ENCODE measurements around the gene PRTN3. TPM values are rescaled to one million over a fixed set of nuclear protein-coding genes. Genes with fewer than 3 reads are reported as not detected.

Gene PRTN3
- total and polyA plus RNA-seq, 2 of the 4 experiments (the other 2 are of a cell fraction) = not detected

DNA sequence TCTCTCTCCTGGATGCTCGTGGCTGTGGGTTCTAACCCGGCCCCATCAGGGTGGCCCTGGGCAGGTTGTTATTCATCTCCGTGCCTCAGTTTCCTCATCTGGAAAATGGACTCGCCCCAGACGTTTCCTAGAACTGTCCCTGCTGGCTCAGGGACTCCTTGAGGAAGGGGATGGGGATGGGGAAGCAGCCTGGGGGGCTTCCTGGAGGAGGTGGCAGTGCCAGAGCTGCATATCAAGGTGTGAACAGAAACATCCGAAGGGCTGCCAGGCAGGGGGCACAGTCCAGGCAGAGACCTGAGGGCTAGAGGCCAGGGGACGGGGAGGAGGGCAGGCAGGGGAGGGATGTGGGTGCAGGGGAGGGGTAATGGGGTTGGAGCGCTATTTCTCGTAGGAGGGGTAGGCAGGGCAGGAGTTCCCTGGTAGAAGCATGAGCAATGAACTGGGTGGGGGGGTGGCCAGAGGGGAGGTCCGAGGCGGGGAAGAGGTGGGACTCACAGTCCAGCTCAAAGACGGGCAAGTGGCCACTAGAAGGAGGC lies 7.7 kb downstream of the PRTN3 start:
- dilution Hi-C loops (cut with HindIII; ENCODE audit: low sequenced_read_pairs, unreplicated experiment) (no loop called here), intact Hi-C loops (cut with micrococcal nuclease) (no loop called here), in situ Hi-C loops (cut with MboI; ENCODE audit: low sequenced_read_pairs) (no loop called here)
- BruUV-seq (replicated peaks) = no TSS peak
- no peak overlapping the region for H2AFZ ChIP-seq (replicated peaks; ENCODE audit: low read length, poor library complexity)
- no peaks in the 10 kb centered on the region for H3K9me1 ChIP-seq (ENCODE audit: insufficient read depth, low read length)
- DNase-seq = no peak
- H3K18ac ChIP-seq (ENCODE audit: low read depth, low read length) = no peak overlapping the region
- peaks cover 15% of the 10 kb centered on the region for H3K27me3 ChIP-seq (ENCODE audit: control insufficient read depth, insufficient read depth, low read length)
- H3K9ac ChIP-seq (ENCODE audit: low read depth, low read length) = no peak overlapping the region
- H2BK5ac ChIP-seq (ENCODE audit: low read depth, low read length, poor library complexity, severe bottlenecking) = no peak overlapping the region
- TF ChIP-seq CHD1 (IDR thresholded peaks at IDR 0.05; ENCODE audit: low read depth, low read length) (no peak), MAZ (IDR thresholded peaks at IDR 0.05; ENCODE audit: borderline replicate concordance, low read depth, low read length) (no peak), CEBPB (IDR thresholded peaks at IDR 0.05; ENCODE audit: low read depth, low read length) (no peak), FOS (IDR thresholded peaks at IDR 0.05; ENCODE audit: low read depth, low read length) (no peak), RFX5 (IDR thresholded peaks at IDR 0.05; ENCODE audit: low read depth, low read length) (no peak), MAFK (IDR thresholded peaks at IDR 0.05; ENCODE audit: low read depth, low read length) (no peak), MXI1 (IDR thresholded peaks at IDR 0.05; ENCODE audit: borderline replicate concordance, low read depth, low read length) (no peak), RAD21 (IDR thresholded peaks at IDR 0.05; ENCODE audit: low read length) (no peak), BHLHE40 (IDR thresholded peaks at IDR 0.05; ENCODE audit: low read depth, low read length) (no peak), POLR2A (IDR thresholded peaks at IDR 0.05; ENCODE audit: low read depth, low read length) (no peak), SMC3 (IDR thresholded peaks at IDR 0.05; ENCODE audit: low read depth, low read length) (no peak), RCOR1 (IDR thresholded peaks at IDR 0.05; ENCODE audit: insufficient replicate concordance, low read length) (no peak), NFE2L2 (IDR thresholded peaks at IDR 0.05; ENCODE audit: low read depth, low read length) (no peak)
- TF ChIP-seq, protein P1, sequence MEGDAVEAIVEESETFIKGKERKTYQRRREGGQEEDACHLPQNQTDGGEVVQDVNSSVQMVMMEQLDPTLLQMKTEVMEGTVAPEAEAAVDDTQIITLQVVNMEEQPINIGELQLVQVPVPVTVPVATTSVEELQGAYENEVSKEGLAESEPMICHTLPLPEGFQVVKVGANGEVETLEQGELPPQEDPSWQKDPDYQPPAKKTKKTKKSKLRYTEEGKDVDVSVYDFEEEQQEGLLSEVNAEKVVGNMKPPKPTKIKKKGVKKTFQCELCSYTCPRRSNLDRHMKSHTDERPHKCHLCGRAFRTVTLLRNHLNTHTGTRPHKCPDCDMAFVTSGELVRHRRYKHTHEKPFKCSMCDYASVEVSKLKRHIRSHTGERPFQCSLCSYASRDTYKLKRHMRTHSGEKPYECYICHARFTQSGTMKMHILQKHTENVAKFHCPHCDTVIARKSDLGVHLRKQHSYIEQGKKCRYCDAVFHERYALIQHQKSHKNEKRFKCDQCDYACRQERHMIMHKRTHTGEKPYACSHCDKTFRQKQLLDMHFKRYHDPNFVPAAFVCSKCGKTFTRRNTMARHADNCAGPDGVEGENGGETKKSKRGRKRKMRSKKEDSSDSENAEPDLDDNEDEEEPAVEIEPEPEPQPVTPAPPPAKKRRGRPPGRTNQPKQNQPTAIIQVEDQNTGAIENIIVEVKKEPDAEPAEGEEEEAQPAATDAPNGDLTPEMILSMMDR (conservative IDR thresholded peaks at IDR 0.05; ENCODE audit: low read depth, low read length) = no peak
- TF ChIP-seq, protein P2, sequence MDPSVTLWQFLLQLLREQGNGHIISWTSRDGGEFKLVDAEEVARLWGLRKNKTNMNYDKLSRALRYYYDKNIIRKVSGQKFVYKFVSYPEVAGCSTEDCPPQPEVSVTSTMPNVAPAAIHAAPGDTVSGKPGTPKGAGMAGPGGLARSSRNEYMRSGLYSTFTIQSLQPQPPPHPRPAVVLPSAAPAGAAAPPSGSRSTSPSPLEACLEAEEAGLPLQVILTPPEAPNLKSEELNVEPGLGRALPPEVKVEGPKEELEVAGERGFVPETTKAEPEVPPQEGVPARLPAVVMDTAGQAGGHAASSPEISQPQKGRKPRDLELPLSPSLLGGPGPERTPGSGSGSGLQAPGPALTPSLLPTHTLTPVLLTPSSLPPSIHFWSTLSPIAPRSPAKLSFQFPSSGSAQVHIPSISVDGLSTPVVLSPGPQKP (IDR thresholded peaks at IDR 0.05; ENCODE audit: borderline replicate concordance, low read depth, low read length) = no peak
- no peaks in the 10 kb centered on the region; the same call in 1 of the 2 replicates for H4K20me1 ChIP-seq (ENCODE audit: insufficient read depth, low read length)
- H2AK5ac ChIP-seq (ENCODE audit: low read depth, low read length) = 0 out of 2 replicates have a peak overlapping the region, but pooled peaks have one; percentile 8
- WGBS, 2 experiments (ENCODE audit: extremely low coverage in 2 of 2, insufficient read length in 1 of 2) = 60% methylated on average over 6 of the region's 12 CpGs; no CpG with 5 or more reads in 1 of the 2 experiments
- H2BK15ac ChIP-seq (ENCODE audit: low read depth, low read length) = no peak overlapping the region
- H3K9me3 ChIP-seq (ENCODE audit: control insufficient read depth, insufficient read depth, low read length) = no peaks in the 10 kb centered on the region
- H3K56ac ChIP-seq (ENCODE audit: extremely low read depth, insufficient read depth, low read length) = no peak overlapping the region
- H3K4me1 ChIP-seq (ENCODE audit: control insufficient read depth, insufficient read depth, low read length) = peaks cover 6% of the 10 kb centered on the region
- H3K36me3 ChIP-seq (ENCODE audit: control insufficient read depth, insufficient read depth, low read length) = no peaks in the 10 kb centered on the region
- ChIA-PET CTCF (no interaction called here), POLR2A (ENCODE audit: unreplicated experiment) (interaction anchor here (0.6 kb wide), 1 partner anchor 31 kb away, joined by 4 read pairs; no protein-coding TSS in a partner anchor)
- H3K27ac ChIP-seq (ENCODE audit: insufficient read depth, low read length) = no peak overlapping the region
- no peak overlapping the region for H2BK120ac ChIP-seq (ENCODE audit: low read depth, low read length)
- no peak overlapping the region for H3K23ac ChIP-seq (ENCODE audit: low read depth, low read length)
- H2AK9ac ChIP-seq (replicated peaks; ENCODE audit: low read depth, low read length, poor library complexity) = no peak overlapping the region
- no peak overlapping the region for H3K4me2 ChIP-seq (ENCODE audit: low read depth, low read length)
- no peak overlapping the region for H3K4me3 ChIP-seq (ENCODE audit: insufficient read depth, low read depth, low read length)
- no peak overlapping the region for H4K5ac ChIP-seq (ENCODE audit: low read depth, low read length)
- H4K8ac ChIP-seq (ENCODE audit: low read depth in 2 of 2, low read length in 2 of 2) = no peak overlapping the region
- H2BK20ac ChIP-seq (ENCODE audit: low read depth, low read length) = no peak overlapping the region
- H3K14ac ChIP-seq (replicated peaks; ENCODE audit: low read depth, low read length) = no peak overlapping the region
- no peak overlapping the region for H4K91ac ChIP-seq (ENCODE audit: insufficient read depth, low read depth, low read length)
- H3K4ac ChIP-seq (ENCODE audit: low read depth, low read length) = no peak overlapping the region
- no peak for ATAC-seq (ENCODE audit: low read depth)
- H3K79me1 ChIP-seq (ENCODE audit: low read depth in 1 of 2, low read length in 2 of 2) = no peaks in the 10 kb centered on the region
